Endothelial cell (in vitro differentiated cells): ENCODE measurements around the gene ARHGAP12. TPM values are rescaled to one million over a fixed set of nuclear protein-coding genes. Genes with fewer than 3 reads are reported as not detected.

Experiments
- DNase-seq: peaks from one replicate; pipeline ENCODE4 v3.0.0; 2021; ENCODE audit warnings: low spot score
- H3K27ac Mint-ChIP-seq: one replicate; pipeline ENCODE4 v1.8.0; 2021; ENCODE audit warnings: mixed read lengths, inconsistent platforms; ENCODE audit not compliant: unreplicated experiment
- H3K27me3 Mint-ChIP-seq: one replicate; pipeline ENCODE4 v1.8.0; 2021; ENCODE audit warnings: mild to moderate bottlenecking, moderate library complexity, mixed read lengths, inconsistent platforms; ENCODE audit not compliant: unreplicated experiment
- H3K36me3 Mint-ChIP-seq: one replicate; pipeline ENCODE4 v1.8.0; 2021; ENCODE audit warnings: mild to moderate bottlenecking, low read depth, mixed read lengths, inconsistent platforms; ENCODE audit not compliant: unreplicated experiment
- H3K4me1 Mint-ChIP-seq: one replicate; pipeline ENCODE4 v1.8.0; 2021; ENCODE audit warnings: mild to moderate bottlenecking, mixed read lengths, inconsistent platforms; ENCODE audit not compliant: unreplicated experiment
- H3K4me3 Mint-ChIP-seq: one replicate; pipeline ENCODE4 v1.8.0; 2021; ENCODE audit warnings: mild to moderate bottlenecking, mixed read lengths, inconsistent platforms; ENCODE audit not compliant: unreplicated experiment
- H3K9me3 Mint-ChIP-seq: one replicate; pipeline ENCODE4 v1.8.0; 2021; ENCODE audit warnings: mixed read lengths, inconsistent platforms; ENCODE audit not compliant: unreplicated experiment
- total RNA-seq: library from RNA; stranded (reverse); fragmentation: NEBNext Ultra II Directional; extraction: Animal tissue kit (Norgen Biotek cat#: 25700); gene quantifications from one replicate; pipeline ENCODE4 v1.2.1, GENCODE V29; 2021; ENCODE audit not compliant: unreplicated experiment
- TF ChIP-seq, protein P1 (sequence below): fragments of 200-600 bp; sonication (generic); IDR thresholded peaks from one replicate; pipeline ENCODE4 v1.5.0; 2021; ENCODE audit warnings: antibody characterized with exemption; ENCODE audit not compliant: unreplicated experiment

The ARHGAP12 gene
- total RNA-seq, 1 donor from 2014 or later = 39.0 TPM

DNA sequence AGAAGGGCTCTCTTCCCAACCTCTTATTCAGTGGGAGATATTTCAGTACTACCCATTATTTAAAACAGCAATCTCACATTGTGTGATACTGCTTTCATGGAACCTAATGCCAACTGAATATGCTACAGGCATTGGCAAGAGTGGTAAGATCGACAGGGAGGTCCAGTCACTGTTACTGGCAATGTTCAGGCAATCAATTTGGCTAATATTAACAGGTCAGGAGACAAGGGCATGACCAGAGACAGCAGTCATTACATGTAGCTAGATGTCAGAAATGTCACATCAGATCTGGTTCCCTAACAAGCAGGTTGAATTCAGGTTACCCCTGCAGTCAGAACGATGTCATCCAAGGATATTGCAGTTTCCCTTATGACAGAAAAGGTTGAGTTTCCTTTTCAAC is 129.4 kb downstream of the ARHGAP12 start:
- Mint-ChIP-seq H3K4me3 (no peak overlapping the region), H3K27me3 (no peaks in the 10 kb centered on the region), H3K27ac (no peak overlapping the region), H3K9me3 (no peaks in the 10 kb centered on the region), H3K4me1 (peaks cover 4% of the 10 kb centered on the region), H3K36me3 (peaks cover 7% of the 10 kb centered on the region)
- DNase-seq = no peak
- TF ChIP-seq, protein P1, sequence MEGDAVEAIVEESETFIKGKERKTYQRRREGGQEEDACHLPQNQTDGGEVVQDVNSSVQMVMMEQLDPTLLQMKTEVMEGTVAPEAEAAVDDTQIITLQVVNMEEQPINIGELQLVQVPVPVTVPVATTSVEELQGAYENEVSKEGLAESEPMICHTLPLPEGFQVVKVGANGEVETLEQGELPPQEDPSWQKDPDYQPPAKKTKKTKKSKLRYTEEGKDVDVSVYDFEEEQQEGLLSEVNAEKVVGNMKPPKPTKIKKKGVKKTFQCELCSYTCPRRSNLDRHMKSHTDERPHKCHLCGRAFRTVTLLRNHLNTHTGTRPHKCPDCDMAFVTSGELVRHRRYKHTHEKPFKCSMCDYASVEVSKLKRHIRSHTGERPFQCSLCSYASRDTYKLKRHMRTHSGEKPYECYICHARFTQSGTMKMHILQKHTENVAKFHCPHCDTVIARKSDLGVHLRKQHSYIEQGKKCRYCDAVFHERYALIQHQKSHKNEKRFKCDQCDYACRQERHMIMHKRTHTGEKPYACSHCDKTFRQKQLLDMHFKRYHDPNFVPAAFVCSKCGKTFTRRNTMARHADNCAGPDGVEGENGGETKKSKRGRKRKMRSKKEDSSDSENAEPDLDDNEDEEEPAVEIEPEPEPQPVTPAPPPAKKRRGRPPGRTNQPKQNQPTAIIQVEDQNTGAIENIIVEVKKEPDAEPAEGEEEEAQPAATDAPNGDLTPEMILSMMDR = no peak

DNA sequence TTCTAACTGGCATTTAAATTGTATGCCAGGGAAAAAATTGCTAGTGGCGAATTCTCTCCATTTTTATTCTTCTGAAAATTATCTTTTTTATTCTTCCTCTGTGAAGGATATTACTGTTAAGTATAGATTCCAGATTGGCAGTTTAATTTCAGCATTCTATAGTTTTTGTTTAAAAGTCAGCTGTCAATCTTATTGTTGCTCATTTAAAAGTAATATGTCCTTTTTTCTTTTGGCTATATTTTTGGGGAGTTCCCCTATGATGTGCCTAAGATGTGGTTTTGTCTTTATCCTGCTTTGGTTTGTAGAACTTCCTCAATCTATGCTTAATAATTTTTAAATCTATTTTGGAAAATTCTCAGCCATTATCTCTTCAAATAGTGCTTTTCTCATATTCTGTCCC is 135.9 kb downstream of the ARHGAP12 start:
- no peak for DNase-seq
- Mint-ChIP-seq H3K36me3 (no peaks in the 10 kb centered on the region), H3K4me3 (no peak overlapping the region), H3K9me3 (no peaks in the 10 kb centered on the region), H3K27me3 (no peaks in the 10 kb centered on the region), H3K27ac (no peak overlapping the region), H3K4me1 (no peaks in the 10 kb centered on the region)
- TF ChIP-seq, protein P1 = no peak

- Mint-ChIP-seq H3K9me3 (no peaks in the 10 kb centered on the region), H3K4me1 (no peaks in the 10 kb centered on the region), H3K27me3 (no peaks in the 10 kb centered on the region), H3K27ac (no peak overlapping the region), H3K36me3 (no peaks in the 10 kb centered on the region), H3K4me3 (no peak overlapping the region)
- no peak for DNase-seq
- TF ChIP-seq, protein P1 = no peak
Observed at GRCh38 chr10:31789555-31789954, 139.1 kb downstream of the ARHGAP12 start.

GRCh38 chr10:31782701-31783100 is 145.9 kb downstream of the ARHGAP12 start:
- Mint-ChIP-seq H3K4me3 (no peak overlapping the region), H3K9me3 (no peaks in the 10 kb centered on the region), H3K27me3 (no peaks in the 10 kb centered on the region), H3K36me3 (no peaks in the 10 kb centered on the region), H3K4me1 (peaks cover 3% of the 10 kb centered on the region), H3K27ac (no peak overlapping the region)
- TF ChIP-seq, protein P1 = no peak
- no peak for DNase-seq

GRCh38 chr10:31780717-31781116 is 147.9 kb downstream of the ARHGAP12 start:
- Mint-ChIP-seq H3K27me3 (peaks cover 4% of the 10 kb centered on the region), H3K4me3 (no peak overlapping the region), H3K9me3 (no peaks in the 10 kb centered on the region), H3K27ac (no peak overlapping the region), H3K4me1 (peaks cover 3% of the 10 kb centered on the region), H3K36me3 (peaks cover 5% of the 10 kb centered on the region)
- DNase-seq = no peak
- TF ChIP-seq, protein P1 = no peak
